ENCODE results near the gene DAD1.
A peak's percentile ranks its signal among the peaks of the same experiment; 100 is the strongest.
"Not testable (repeated sequence)": the region's sequence is repeated elsewhere in the genome, so short reads cannot be mapped to it uniquely, and the experiment has no call there.

Gene DAD1

DNA sequence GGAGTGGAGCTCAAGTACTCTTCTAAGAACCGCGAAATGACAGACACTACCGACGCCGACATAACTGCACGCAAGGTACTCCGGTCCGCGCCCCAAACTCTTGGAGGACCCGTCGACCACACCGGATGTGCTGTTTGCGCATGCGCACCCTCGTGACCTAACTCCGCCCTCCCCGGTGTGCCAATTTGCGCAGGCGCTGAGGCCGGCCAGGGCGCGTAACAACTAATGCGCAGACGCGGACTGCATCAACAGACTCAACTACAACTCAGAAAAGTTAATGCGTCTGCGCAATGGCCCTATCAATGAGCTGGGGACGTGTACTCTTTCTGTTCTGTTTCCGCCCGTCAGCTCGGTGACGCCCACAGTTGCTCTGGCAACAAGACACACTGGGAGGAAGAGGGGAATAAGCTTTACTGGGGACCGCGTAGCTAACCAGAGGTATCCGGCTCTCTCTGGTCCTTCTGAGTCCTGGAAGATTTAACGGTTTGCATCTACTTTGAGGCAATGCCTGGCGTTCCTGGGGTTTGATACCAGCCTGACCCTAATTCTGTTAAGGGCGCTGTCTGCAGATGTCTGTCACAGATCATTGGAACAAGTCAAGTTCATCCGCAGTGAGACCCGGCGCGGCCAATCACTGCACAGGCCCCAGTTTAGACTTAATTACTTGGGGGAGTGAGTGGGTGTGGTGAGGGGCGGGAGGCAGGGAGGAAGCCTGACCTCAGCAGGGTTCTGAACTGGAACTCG is at the start of gene DAD1:
TSS of gene DAD1 (minus strand) at position 129 of the 744 bp plus-strand sequence. CDS start at position 62, 67 bp downstream.
- DNase-seq (ENCODE audit: low read depth, low spot score) = peak; percentile 98

DNA sequence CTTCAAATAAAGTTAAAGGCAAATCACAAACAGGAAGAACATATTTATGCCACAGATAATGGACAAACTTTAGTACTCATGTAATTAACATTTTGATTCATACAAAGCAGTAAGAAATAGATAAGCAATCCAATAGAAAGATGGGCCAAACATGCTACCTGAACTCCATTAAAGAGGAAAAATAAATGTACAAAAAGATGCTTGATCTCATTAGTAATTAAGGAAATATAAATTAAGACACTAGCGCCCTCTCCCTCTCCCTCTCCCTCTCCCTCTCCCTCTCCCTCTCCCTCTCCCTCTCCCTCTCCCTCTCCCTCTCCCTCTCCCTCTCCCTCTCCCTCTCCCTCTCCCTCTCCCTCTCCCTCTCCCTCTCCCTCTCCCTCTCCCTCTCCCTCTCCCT is 47.0 kb upstream of the DAD1 start:
- DNase-seq (ENCODE audit: low read depth, low spot score) = not testable (repeated sequence)

DNA sequence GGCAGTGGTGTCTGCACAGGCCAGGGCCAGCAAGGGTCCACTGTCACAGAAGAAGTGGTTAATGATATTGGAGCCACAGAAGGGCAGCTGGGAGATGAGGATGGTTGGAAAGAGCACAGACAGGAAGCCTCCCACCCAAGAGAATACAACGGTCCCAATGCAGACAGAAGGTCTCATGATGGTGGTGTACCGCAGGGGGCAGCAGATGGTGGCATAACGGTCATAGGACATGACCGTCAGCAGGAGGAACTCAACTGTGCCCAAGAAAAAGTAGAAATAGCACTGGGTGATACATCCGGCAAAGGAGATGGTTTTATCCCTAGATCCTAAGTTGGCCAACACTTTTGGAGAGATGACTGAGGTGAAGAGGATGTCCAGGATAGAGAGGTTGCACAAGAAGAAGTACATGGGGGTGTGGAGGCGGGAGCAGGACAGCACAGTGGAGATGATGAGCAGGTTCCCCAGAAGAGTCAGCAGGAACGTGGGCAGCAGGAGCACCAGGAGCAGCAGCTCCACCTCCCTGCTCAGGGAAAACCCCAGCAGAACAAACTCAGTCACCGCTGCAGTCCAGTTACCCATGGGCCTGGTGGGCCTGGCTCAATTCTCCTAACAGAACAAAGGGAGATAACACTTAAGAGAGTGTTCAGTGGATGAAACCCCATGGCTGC is 45.3 kb upstream of the DAD1 start:
- no peak for DNase-seq (ENCODE audit: low read depth, low spot score)

DNA sequence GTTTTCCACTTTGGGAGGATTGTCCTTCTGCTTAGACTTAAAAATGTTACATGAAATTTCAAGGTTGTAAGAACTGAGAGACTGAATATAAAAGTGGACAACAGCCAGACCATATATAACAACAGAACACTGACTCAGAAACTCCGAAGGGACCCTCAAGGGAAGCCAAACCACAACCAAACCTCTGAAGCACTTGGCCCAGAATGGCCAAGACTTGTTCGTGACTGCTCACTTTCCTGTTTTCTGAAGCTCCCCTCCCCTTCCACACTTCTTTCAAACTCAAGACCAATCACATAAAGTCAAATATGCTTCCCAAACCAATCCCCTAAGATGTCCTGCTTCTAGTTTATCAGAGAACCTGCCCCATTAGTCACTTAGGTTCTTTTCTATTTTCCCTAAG is 41.5 kb upstream of the DAD1 start:
- no peak for DNase-seq (ENCODE audit: low read depth, low spot score)

DNA sequence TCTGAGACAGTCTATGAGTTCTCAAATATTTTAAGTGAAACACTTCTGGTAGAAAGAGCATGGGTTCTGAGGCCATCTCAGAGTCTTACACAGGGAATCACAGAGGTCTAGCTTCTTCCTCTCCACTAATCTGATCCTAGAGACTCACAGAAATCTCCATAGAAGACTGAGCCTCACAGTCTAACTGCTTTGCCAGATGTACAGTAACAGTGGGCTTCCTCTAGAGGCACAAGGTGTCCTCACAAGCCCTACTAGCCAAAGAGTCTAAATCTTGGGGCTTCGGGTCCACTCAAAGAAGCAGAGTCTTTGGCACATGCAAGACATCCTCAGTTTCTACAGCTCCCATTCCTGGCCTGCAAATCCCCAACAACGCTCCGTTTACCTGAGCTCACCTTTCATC is 41.0 kb upstream of the DAD1 start:
- no peak for DNase-seq (ENCODE audit: low read depth, low spot score)

DNA sequence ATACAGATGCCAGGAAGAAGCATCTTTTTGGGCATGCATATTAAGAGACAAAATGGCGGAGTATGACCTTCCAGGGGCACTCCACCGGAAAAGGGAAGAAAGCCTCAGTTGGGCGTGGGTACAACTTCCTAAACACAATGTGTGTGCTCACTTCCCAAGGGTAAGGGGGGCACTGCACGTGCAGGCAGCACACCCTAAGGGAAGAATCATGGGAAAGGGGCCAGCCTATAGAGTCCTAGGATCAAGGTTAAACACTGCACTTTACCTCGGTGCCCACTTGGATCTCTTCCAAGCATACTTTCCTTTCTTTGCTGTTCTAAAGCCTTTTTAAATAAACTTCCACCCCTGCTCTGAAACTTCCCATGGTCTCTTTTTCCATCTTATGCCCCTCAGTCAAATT is 40.3 kb upstream of the DAD1 start:
- DNase-seq (ENCODE audit: low read depth, low spot score) = no peak

DNA sequence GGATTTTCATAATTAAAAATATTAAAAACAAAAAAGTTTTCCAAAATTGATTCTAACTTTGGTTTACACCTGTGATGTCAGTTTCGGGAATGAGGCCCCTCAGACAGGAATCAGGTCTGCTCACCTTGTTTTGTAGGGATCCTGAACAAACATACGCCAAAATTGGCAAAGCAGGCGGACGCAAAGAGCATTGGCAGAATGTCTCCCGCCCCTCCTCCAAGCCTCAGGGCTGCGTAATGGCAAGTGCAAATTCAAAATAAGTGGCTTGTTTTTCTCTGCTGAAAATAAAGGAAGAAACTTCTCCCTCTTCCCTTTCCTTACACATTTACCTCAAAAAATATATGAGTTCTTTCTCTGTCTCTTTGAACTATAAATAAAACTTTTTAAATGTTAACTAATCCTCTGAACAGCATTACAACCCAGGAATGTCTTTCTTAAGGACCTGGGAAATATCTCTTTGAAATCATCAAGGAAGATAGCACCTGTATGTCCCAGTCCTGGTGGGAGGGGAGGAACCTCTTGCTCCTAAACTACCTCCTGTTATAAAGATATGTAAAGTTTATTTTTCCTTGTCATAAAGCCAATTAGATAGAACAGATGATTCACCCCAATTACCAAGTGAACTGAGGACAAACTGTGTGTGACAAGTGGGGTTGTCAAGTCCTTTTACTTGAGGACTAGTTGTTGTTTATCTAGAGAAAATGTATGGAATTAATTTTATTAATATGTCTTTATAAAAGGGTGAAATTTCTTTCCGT is 38.7 kb upstream of the DAD1 start:
- DNase-seq (ENCODE audit: low read depth, low spot score) = no peak

DNA sequence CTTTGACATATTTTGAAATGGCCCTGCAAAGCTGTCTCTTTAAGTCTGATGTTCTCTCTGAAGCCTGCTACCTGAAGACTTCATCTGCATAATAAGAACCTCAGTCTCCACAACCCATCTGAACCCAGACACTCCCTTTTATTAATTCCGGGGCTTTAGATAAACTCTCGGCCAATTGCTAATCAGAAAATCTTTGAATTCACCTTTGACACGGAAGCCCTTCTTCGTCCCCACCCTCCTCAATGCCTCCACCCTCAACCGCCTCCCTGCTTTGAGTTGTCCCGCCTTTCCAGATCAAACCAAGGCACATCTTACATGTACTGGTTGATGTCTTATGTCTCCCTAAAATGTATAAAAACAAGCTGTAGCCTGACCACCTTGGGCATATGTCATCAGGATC is 37.6 kb upstream of the DAD1 start:
- DNase-seq (ENCODE audit: low read depth, low spot score) = no peak

DNA sequence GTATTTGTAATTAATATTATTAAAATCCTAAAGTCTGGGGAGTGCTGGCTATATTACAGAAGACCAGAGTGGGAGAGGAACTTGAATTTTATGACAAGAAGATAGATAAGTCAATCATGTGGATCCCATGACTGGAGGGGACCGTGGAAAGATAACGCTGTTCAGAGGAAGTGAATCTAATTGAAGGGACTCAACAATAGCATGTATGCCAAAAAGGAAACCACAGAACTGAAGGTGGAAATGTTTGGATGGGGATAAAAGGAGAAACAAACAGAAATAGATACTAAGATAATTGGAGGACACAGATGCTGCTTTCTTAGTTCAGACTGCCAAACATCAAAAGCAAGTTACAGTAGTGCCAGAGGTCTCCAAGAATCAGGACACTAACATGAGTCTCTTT is 34.0 kb upstream of the DAD1 start:
- no peak for DNase-seq (ENCODE audit: low read depth, low spot score)

DNA sequence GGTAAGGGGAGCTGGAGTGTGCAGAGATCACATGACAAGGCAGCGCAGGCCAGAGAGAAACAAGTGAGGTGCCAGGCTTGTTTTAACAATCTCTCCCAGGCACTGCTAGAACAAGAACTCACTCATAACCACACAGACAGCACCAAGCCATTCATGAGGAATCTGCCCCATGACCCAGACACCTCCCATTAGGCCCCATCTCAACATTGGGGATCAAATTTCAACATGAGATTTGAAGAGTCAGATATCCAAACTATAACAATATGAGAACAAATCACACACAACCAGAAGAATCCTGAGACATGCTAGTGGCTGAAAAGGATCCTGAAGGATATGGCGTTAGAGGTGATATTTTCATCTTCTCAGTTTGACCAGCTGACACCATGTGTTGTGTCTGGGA is 33.2 kb upstream of the DAD1 start:
- DNase-seq (ENCODE audit: low read depth, low spot score) = no peak

DNA sequence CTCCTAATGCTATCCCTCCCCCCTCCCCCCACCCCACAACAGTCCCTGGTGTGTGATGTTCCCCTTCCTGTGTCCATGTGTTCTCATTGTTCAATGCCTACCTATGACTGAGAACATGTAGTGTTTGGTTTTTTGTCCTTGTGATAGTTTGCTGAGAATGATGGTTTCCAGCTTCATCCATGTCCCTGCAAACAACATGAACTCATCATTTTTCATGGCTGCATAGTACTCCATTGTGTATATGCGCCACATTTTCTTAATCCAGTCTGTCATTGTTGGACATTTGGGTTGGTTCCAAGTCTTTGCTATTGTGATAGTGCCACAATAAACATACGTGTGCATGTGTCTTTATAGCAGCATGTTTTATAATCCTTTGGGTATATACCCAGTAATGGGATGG is 26.7 kb upstream of the DAD1 start:
- DNase-seq (ENCODE audit: low read depth, low spot score) = not testable (repeated sequence)

DNA sequence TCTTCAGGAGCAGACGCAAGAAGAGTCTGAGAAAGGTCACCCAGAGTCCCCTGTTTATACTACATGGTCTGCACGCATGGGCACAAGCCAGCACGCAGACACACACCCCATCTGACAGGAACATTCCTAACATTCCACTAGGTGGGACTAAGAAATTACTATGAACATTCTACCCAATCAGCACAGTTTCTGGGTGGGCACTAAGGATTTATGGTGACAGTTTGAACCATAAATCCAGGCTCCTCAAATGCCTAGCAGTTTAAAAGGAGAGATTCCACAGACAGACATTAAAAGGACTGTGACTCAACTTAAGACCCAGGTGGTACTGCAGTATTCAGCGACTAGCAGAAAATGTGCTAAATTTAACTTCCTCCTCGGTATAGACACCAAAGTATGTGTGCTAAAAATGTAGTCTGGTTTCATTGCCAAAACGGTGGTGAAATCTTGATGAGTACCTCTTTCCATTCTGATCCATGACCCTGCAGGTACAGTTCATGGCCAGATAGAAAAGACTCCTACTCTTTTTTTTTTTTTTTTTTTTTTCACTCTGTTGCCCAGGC is 25.3 kb upstream of the DAD1 start:
- no peak for DNase-seq (ENCODE audit: low read depth, low spot score)

DNA sequence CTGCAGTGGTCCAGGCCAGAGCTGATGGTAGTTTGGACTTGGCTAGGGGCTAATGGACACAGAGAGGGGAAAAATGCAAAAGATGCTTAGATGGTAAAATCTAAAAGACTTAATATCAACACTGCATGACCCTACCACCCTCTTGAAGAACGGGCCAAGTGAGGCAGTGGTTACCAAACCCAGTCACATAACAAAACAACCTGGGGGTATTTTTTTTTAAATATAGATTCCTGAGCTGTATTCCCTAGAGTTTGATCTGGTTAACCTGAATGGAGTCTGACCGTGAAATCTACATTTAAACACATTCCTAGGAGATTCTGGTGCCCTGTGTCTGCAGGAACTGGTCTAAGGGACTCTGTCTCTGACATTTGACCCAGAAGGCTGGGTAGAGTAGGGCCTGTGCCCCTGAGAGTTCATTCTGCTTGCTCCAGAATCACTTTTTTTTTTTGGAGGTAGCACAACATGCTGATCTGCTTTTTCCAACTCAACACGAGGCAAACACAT is 24.8 kb upstream of the DAD1 start:
- DNase-seq (ENCODE audit: low read depth, low spot score) = no peak

DNA sequence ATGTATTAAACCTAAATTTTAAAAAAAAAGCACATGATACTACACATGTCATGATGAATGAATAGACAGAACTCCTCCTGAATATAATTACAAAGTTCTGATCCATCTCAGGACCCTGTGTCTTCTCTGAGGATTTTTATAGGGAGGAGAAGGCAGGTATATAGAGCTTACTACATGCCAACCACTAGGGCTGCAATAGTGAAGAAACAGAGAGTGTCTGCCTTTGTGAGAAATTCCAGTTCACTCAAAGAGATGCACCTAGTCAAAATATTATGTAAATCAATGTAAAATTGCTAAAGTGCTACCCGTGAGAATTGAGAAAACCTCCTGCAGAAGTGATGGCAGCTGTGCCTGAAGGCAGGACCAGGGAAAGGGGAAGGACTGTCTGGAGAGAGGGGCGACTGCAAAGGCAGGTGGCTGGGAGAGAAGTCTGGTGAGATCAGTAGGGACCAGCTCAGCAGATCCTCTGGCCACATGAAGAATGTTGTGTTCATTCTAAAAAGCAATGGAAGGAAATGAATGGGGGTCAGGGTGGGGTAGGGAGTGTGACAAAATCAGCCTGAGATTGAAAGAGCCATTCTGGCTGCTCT is 24.2 kb upstream of the DAD1 start:
- DNase-seq (ENCODE audit: low read depth, low spot score) = no peak

DNA sequence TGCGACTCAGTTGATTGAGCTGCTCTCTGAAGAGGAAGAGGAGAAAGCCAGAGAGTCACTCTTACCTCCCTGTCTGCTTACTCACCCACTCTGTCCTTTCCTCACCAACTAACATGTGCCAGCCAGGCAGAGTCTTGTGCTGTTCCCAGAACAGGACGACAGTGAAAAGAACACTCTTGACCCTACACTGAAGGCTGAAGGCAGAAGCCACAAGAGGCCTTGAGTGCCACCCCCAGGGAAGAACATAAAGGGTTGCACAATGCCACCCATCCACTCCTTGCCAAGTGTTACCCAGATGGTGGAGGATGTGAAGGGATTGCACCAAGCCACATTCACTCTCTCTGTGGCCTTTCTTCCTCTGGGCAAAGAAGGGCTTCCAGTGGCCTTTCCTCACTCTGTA is 21.9 kb upstream of the DAD1 start:
- DNase-seq (ENCODE audit: low read depth, low spot score) = no peak

DNA sequence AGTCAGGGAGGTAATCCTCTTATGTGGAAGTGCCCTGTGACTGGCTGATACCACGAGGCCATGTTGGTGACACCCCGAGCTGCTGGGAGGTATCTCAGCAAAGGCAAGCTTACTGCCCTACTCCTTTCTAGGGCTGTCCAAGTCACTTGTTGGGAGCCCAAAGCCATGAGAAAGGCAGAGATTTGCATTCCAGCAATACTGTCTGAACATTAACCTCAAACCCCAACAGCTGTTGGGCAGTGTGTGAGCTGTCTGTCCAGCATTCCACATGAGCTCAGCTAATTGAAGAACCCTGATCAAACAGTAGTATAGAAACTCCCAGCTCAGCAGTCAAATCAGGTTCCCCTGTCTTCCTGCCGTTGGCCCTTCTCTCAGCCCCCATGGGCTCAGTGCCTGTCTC is 18.3 kb upstream of the DAD1 start:
- DNase-seq (ENCODE audit: low read depth, low spot score) = no peak

DNA sequence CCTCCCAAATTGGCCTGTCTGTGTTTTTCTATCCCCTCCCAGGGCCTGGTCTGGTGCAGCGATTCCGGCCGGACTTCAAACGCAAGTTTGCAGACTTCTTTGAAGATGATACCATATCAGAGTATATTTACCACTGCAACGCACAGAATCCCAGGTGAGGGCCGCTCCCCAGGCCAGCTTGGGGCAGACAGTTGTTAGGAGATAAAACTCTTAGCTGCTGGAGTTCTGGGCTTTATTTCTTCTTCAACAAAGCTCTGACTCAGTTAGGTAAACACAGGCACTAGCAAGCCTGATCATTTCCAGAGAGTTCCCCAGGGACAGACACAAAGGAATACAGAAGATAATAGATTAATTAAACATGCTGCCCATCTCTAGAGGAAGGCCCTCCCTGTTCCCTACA is 17.4 kb upstream of the DAD1 start:
- DNase-seq (ENCODE audit: low read depth, low spot score) = no peak

DNA sequence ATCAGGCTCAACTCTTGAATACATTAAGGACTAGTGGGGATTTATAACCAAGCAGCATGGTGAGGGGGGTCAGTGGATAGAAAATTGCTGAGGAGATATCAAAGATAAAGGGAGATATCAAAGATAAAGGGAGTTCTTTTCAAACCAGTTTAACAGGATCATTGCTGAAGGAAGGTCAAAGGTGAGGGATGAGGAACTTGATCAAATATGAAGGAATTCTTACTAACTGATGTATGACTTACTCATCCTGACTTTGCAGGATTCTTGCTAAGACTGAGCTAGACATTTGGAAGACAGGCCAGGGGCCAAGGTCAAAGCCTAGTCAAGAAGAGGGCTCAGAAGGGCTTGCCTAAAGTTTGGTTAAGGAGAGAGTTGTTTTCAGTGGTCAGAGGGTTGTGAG is 13.8 kb upstream of the DAD1 start:
- no peak for DNase-seq (ENCODE audit: low read depth, low spot score)

DNA sequence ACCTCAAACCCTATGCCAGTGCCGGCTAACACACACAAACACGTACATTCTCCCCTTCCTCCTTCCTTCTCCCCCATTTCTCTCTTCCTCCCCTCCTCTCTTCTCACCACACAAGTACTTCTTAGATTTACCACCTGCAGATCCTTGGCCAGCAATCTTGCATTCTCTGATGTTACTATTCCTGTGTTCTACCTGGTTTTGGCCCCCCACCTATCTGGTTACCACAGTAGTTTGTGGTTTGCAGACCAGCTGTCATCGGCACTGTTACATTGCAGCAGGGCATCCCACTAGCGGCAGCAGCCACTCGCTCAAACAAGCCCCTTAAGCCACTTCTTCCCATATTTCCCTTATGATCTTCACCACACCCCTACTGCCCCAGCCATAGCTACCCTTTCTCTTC is 13.0 kb upstream of the DAD1 start:
- no peak for DNase-seq (ENCODE audit: low read depth, low spot score)

DNA sequence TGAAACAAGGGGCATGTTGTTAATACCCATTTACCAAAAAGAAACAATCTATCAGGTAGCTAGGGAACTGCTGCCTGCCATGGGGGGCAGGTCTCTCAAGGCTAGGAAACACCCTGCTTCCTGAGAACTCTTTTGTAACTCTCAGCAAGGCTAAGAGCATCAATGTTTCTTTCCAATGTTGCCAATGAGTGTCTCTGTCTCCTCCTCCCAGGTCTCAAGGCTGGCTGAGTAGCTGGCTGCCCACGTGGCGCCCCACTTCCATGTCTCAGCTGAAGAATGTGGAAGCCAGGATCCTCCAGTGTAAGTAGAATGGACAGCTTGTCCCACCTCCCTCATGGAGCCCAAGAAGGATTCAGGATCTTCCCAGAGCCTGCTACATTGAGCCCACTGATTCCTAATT is 12.4 kb upstream of the DAD1 start:
- no peak for DNase-seq (ENCODE audit: low read depth, low spot score)

DNA sequence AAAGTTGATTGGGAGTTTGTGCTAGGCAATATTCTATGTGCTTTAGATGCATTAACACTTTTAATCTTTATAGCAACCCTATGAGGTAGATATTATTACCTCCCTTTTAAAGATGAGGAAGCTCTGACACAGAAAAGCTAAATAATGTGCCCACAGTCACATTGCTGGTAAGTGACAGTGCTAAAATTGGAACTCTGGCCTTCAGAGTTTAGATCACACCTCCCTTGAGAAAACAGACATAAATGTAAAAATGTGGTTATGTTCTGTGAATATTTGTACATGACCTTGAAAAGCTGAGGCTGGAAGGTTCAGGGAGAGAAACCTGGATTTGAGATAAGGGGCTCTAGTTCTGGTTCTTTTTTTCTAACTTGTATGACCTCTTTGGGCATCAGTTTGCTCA is 11.0 kb upstream of the DAD1 start:
- no peak for DNase-seq (ENCODE audit: low read depth, low spot score)

DNA sequence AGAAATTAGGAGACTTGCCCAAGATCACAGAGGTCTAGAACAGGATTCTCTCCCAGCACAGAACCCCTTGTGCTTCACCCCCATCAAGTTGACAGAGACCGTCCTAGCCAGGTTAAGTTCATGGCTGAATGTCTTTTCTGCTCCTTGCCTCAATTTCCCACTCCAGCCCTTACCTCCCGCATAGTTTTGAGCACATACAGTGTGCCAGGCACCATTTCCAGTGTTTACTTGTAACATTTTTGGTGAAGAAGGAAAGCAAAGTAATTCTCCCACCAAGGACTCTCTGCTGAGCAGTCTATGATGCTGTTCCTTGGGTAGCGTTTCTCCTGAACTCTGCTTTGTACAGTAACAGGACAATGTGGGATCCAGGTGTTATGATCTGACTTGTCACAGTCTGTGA is 10.3 kb upstream of the DAD1 start:
- no peak for DNase-seq (ENCODE audit: low read depth, low spot score)
